ENCODE results near the gene DNPH1. TPM values are rescaled to one million over a fixed set of nuclear protein-coding genes. Genes with fewer than 3 reads are reported as not detected.

Gene DNPH1
- total and polyA plus RNA-seq, 12 donors, result 33.7 to 229 (median 121) TPM

DNA sequence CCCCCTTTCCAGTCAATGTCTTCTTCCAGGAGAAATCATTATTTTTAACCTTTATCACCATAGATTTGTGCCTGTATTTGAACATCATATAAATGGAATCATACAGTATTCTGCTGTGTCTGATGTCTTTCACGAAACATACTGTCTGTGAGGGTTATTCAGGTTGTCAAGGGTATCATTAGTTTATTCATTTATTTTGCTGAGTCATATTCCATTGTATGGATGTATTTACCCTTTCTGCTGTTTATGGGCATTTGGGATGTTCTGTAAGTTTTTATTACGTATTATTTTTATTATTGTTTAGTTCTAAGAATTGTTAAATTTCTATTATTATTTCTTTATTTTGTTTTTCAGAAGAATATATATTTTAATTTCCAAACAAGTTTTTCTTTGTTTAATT is 22.0 kb downstream of the DNPH1 start:
- TF ChIP-seq, protein P1, sequence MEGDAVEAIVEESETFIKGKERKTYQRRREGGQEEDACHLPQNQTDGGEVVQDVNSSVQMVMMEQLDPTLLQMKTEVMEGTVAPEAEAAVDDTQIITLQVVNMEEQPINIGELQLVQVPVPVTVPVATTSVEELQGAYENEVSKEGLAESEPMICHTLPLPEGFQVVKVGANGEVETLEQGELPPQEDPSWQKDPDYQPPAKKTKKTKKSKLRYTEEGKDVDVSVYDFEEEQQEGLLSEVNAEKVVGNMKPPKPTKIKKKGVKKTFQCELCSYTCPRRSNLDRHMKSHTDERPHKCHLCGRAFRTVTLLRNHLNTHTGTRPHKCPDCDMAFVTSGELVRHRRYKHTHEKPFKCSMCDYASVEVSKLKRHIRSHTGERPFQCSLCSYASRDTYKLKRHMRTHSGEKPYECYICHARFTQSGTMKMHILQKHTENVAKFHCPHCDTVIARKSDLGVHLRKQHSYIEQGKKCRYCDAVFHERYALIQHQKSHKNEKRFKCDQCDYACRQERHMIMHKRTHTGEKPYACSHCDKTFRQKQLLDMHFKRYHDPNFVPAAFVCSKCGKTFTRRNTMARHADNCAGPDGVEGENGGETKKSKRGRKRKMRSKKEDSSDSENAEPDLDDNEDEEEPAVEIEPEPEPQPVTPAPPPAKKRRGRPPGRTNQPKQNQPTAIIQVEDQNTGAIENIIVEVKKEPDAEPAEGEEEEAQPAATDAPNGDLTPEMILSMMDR (IDR thresholded peaks at IDR 0.05), result no peak
- no peak for TF ChIP-seq POLR2A (IDR thresholded peaks at IDR 0.05)
- H3K4me3 ChIP-seq, result no peak overlapping the region
- H3K4me1 ChIP-seq (replicated peaks in 1 of 2), result no peaks in the 10 kb centered on the region
- H3K27ac ChIP-seq, result no peak overlapping the region
- H3K36me3 ChIP-seq (replicated peaks in 1 of 2), result peaks cover 0 to 8% of the 10 kb centered on the region in 2 donors
- no peaks in the 10 kb centered on the region for H3K27me3 ChIP-seq
- H3K9me3 ChIP-seq (replicated peaks in 1 of 3), result no peaks in the 10 kb centered on the region
- 84 to 98% (median 92%) methylated on average over 2 of the region's 2 CpGs for WGBS, 4 donors
- no peak for DNase-seq
- intact Hi-C loops (cut with DNase I), result no loop called here

- no peak for TF ChIP-seq POLR2A (IDR thresholded peaks at IDR 0.05)
- TF ChIP-seq, protein P1 (IDR thresholded peaks at IDR 0.05), result no peak
Measured at GRCh38 chr6:43205849-43206248, 23.4 kb downstream of the DNPH1 start.

DNA sequence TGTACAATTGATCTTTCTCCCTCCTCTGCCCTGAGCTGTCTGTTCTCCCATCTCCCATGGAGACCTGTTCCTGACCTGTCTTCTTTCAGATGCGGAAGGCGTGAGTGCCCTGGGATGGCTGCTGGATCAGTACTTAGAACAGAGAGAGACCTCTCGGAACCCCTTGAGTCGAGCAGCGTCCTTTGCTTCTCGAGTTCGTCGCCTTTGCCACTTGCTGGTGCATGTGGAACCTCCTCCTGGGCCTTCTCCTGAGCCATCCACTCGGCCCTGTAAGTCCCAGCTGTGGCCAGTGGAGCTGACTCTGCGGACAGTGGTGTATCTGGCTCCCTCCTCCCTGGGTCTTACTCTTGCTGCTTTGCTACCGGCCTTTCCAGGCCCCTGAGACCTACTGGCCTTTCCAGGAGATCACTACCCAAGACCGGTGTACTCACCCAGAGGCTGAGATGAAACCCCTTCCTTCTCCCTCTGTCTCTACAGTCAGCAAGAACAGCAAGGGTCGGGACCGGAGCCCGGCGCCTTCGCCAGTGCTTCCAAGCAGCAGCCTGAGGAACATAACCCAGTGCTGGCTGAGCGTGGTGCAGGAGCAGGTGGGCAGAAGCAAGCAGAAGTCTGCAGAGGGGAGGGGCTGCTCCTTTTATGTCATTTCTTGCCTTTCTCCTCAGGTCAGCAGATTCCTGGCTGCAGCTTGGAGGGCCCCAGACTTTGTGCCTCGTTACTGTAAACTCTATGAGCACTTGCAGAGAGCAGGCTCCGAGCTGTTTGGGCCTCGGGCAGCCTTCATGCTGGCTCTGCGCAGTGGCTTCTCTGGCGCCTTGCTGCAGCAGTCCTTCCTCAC is 24.8 kb downstream of the DNPH1 start:
- 93 to 94% (median 94%) methylated on average over 22 to 23 of the region's 23 CpGs for WGBS, 4 donors

More at GRCh38 chr6:43205849-43206248, 23.4 kb downstream of the DNPH1 start:
- H3K27ac ChIP-seq, result no peak overlapping the region
- peaks cover 0 to 8% of the 10 kb centered on the region in 2 donors for H3K36me3 ChIP-seq (replicated peaks in 1 of 2)
- no peak overlapping the region for H3K4me3 ChIP-seq
- no peaks in the 10 kb centered on the region for H3K4me1 ChIP-seq (replicated peaks in 1 of 2)
- no peaks in the 10 kb centered on the region for H3K27me3 ChIP-seq
- 94 to 98% (median 97%) methylated on average over 10 of the region's 10 CpGs for WGBS, 4 donors
- DNase-seq, result no peak
- intact Hi-C loops (cut with DNase I), result no loop called here
- H3K9me3 ChIP-seq (replicated peaks in 1 of 3), result no peaks in the 10 kb centered on the region

GRCh38 chr6:43203718-43204095 is 25.6 kb downstream of the DNPH1 start:
- Histone ChIP-seq H3K27me3 (no peaks in the 10 kb centered on the region), H3K9me3 (replicated peaks in 1 of 3) (no peaks in the 10 kb centered on the region), H3K4me3 (no peak overlapping the region), H3K27ac (no peak overlapping the region), H3K4me1 (replicated peaks in 1 of 2) (no peaks in the 10 kb centered on the region), H3K36me3 (replicated peaks in 1 of 2) (peaks cover 0 to 19% of the 10 kb centered on the region in 2 donors)
- intact Hi-C loops (cut with DNase I), result no loop called here
- 85 to 96% (median 89%) methylated on average over 7 to 8 of the region's 8 CpGs for WGBS, 4 donors
- DNase-seq, result no peak
- TF ChIP-seq, protein P1 (IDR thresholded peaks at IDR 0.05), result no peak
- no peak for TF ChIP-seq POLR2A (IDR thresholded peaks at IDR 0.05)

More for the DNA sequence above, 24.8 kb downstream of the DNPH1 start:
- Histone ChIP-seq H3K27me3 (no peaks in the 10 kb centered on the region), H3K36me3 (replicated peaks in 1 of 2) (peaks cover 0 to 13% of the 10 kb centered on the region in 2 donors), H3K27ac (no peak overlapping the region), H3K4me1 (replicated peaks in 1 of 2) (no peaks in the 10 kb centered on the region), H3K9me3 (replicated peaks in 1 of 3) (no peaks in the 10 kb centered on the region), H3K4me3 (no peak overlapping the region)
- intact Hi-C loops (cut with DNase I), result no loop called here
- DNase-seq, result no peak
- TF ChIP-seq, protein P1 (IDR thresholded peaks at IDR 0.05), result no peak
- no peak for TF ChIP-seq POLR2A (IDR thresholded peaks at IDR 0.05)
